Peyer's patch (tissue), 4 donors: Measurements from ENCODE around the gene DNM3.

Experiments used
- POLR2A ChIP-seq, 2 donors: fragments of 450-650 bp; IDR thresholded peaks; one replicate each; pipeline ENCODE4 v1.5.1; 2017; ENCODE audit warnings: antibody characterized with exemption in 2 of 2, mild to moderate bottlenecking in 2 of 2, moderate library complexity in 2 of 2
- TF ChIP-seq, protein P1 (sequence below), 6 experiments: fragments of 450-650 bp in 4 of 6; fragments of 200-600 bp in 2 of 6; sonication (generic) in 1 of 6; IDR thresholded peaks; one replicate each; pipeline ENCODE4 v1.5.1; 2017 to 2019; ENCODE audit warnings: antibody characterized with exemption in 6 of 6, mild to moderate bottlenecking in 3 of 6, moderate library complexity in 1 of 6

DNA sequence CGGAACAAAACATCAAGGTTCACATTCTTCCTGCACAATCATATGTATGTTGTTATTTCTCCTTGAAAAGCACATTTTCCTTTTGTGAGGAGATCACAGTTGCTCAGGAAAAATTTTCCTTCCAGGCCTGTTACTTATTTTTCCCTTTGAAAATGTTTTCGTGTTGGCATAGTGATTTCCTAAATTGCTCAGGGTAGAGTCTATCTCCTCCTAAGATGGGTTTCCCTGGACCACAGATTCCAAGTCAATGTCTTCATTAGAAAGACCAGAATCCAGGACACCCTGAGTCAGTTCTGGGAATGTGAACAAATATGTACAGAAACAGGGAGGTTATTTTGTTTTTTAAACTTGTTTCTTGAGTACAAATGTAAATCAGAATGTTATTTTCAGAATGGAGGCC, 484.8 kb downstream of the DNM3 start:
- TF ChIP-seq, protein P1, sequence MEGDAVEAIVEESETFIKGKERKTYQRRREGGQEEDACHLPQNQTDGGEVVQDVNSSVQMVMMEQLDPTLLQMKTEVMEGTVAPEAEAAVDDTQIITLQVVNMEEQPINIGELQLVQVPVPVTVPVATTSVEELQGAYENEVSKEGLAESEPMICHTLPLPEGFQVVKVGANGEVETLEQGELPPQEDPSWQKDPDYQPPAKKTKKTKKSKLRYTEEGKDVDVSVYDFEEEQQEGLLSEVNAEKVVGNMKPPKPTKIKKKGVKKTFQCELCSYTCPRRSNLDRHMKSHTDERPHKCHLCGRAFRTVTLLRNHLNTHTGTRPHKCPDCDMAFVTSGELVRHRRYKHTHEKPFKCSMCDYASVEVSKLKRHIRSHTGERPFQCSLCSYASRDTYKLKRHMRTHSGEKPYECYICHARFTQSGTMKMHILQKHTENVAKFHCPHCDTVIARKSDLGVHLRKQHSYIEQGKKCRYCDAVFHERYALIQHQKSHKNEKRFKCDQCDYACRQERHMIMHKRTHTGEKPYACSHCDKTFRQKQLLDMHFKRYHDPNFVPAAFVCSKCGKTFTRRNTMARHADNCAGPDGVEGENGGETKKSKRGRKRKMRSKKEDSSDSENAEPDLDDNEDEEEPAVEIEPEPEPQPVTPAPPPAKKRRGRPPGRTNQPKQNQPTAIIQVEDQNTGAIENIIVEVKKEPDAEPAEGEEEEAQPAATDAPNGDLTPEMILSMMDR (IDR thresholded peaks at IDR 0.05): no peak
- no peak for TF ChIP-seq POLR2A (IDR thresholded peaks at IDR 0.05)
